A549 (cell line): ENCODE measurements around the gene GPD2.

Experiments used
- BCL3 ChIP-seq: fragments of >200 bp; sonication (Bioruptor Twin); formaldehyde crosslinking; IDR thresholded peaks from 3 replicates; pipeline ENCODE4 v1.6.1; 2016
- E2F6 ChIP-seq: IDR thresholded peaks from 2 replicates; pipeline ENCODE4 v1.6.1; 2012; ENCODE audit warnings: low read depth, borderline replicate concordance
- ELK1 ChIP-seq: fragments of 150-350 bp; IDR thresholded peaks from 2 replicates; pipeline ENCODE4 v1.6.1; 2014; ENCODE audit warnings: low read depth, mild to moderate bottlenecking, low read length
- MAX ChIP-seq: IDR thresholded peaks from 2 replicates; pipeline ENCODE4 v1.6.1; 2012
- PBX3 ChIP-seq: IDR thresholded peaks from 2 replicates; pipeline ENCODE4 v1.6.1; 2012
- POLR2A ChIP-seq: IDR thresholded peaks from 2 replicates; pipeline ENCODE4 v1.6.1; 2012; ENCODE audit warnings: mild to moderate bottlenecking, low read length
- RCOR1 ChIP-seq: fragments of 150-350 bp; IDR thresholded peaks from 2 replicates; pipeline ENCODE4 v1.6.1; 2014; ENCODE audit warnings: antibody characterized with exemption, low read length, low read depth
- REST ChIP-seq: fragments of 200-600 bp; sonication (generic); IDR thresholded peaks from 2 replicates; pipeline ENCODE4 v1.6.1; 2016; ENCODE audit warnings: antibody characterized with exemption, mild to moderate bottlenecking, moderate library complexity
- USF2 ChIP-seq: fragments of 450-650 bp; IDR thresholded peaks from 2 replicates; pipeline ENCODE4 v1.6.1; 2014; ENCODE audit warnings: antibody characterized with exemption
- ZC3H11A ChIP-seq: fragments of 450-650 bp; IDR thresholded peaks from 2 replicates; pipeline ENCODE4 v1.6.1; 2014; ENCODE audit warnings: antibody characterized with exemption, mild to moderate bottlenecking

GRCh38 chr2:156574112-156574511 lies 137.9 kb downstream of the GPD2 start:
- no peak for TF ChIP-seq POLR2A
- no peak for TF ChIP-seq RCOR1
- no peak for TF ChIP-seq E2F6
- no peak for TF ChIP-seq BCL3
- TF ChIP-seq REST = no peak
- TF ChIP-seq USF2 = no peak
- no peak for TF ChIP-seq ELK1
- TF ChIP-seq MAX = no peak
- no peak for TF ChIP-seq PBX3
- TF ChIP-seq ZC3H11A = no peak
